ENCODE data around the gene TEX11.
"Not testable (repeated sequence)": the region's sequence is repeated elsewhere in the genome, so short reads cannot be mapped to it uniquely, and the experiment has no call there.

TEX11 gene

GRCh38 chrX:70669120-70669519 lies 239.4 kb downstream of the TEX11 start:
- no peak for DNase-seq (ENCODE audit: extremely low read depth, low read depth)
- no peak for TF ChIP-seq CTCF (IDR thresholded peaks at IDR 0.05; ENCODE audit: low read depth, low read length)

DNA sequence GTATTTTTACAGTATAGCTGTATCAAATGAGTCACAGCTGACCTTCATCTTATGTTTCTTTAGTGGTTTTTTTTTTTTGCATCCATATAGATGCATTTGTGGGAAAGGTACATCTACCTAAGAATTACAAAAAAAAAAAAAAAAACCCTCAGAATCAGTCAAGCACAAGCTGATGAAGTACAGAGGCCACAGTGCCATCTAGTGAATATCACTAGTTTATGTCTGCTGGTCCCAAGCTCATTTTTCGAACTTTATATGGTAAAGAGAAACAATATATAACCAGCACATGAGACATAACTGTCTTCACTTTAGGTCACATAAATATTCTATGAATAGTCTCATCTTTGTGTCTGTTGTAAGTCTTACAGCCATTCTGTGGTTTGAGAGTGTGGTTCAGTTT lies 243.8 kb downstream of the TEX11 start:
- DNase-seq (ENCODE audit: extremely low read depth, low read depth): peak; percentile 2
- TF ChIP-seq CTCF (IDR thresholded peaks at IDR 0.05; ENCODE audit: low read depth, low read length): peak; percentile 35

DNA sequence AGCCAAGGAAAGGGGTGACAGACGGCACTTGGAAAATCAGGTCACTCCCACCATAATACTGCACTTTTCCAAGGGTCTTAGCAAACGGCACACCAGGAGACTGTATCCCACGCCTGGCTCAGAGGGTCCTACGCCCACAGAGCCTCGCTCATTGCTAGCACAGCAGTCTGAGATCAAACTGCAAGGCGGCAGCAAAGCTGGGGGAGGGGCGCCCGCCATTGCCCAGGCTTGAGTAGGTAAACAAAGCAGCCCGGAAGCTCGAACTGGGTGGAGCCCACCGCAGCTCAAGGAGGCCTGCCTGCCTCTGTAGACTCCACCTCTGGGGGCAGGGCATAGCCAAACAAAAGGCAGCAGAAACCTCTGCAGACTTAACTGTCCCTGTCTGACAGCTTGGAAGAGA lies 247.4 kb downstream of the TEX11 start:
- not testable (repeated sequence) for DNase-seq (ENCODE audit: extremely low read depth, low read depth)

GRCh38 chrX:70657546-70657945 lies 251.0 kb downstream of the TEX11 start:
- DNase-seq (ENCODE audit: extremely low read depth, low read depth): not testable (repeated sequence)

GRCh38 chrX:70656304-70656703 lies 252.2 kb downstream of the TEX11 start:
- no peak for TF ChIP-seq CTCF (IDR thresholded peaks at IDR 0.05; ENCODE audit: low read depth, low read length)
- DNase-seq (ENCODE audit: extremely low read depth, low read depth): no peak

DNA sequence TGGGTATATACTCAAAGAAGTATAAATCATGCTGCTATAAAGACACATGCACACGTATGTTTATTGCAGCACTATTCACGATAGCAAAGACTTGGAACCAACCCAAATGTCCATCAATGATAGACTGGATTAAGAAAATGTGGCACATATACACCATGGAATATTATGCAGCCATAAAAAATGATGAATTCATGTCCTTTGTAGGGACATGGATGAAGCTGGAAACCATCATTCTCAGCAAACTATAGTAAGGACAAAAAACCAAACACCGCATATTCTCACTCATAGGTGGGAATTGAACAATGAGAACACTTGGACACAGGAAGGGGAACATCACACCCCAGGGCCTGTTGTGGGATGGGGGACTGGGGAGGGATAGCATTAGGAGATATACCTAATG lies 260.6 kb downstream of the TEX11 start:
- not testable (repeated sequence) for DNase-seq (ENCODE audit: extremely low read depth, low read depth)

DNA sequence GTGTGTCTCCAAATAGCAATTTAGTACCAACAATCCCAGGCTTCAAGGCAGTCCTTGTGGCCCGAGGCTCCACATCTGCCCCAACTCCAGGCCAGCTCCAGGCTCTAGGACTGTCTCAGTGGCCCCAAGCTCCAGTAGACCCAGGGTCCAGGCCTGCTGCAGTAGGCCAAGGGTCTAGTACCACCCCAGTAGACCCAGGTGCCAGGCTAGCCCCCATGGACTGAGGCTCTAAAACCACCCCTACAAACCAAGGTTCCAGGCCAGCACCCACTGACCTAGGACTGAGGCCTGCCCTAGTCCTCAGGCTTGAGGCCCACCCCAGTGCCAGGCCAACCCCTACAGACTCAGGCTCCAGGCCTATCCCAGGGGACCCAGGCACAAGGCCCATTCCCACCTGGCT lies 272.3 kb downstream of the TEX11 start:
- DNase-seq (ENCODE audit: extremely low read depth, low read depth): no peak
- TF ChIP-seq CTCF (IDR thresholded peaks at IDR 0.05; ENCODE audit: low read depth, low read length): no peak

DNA sequence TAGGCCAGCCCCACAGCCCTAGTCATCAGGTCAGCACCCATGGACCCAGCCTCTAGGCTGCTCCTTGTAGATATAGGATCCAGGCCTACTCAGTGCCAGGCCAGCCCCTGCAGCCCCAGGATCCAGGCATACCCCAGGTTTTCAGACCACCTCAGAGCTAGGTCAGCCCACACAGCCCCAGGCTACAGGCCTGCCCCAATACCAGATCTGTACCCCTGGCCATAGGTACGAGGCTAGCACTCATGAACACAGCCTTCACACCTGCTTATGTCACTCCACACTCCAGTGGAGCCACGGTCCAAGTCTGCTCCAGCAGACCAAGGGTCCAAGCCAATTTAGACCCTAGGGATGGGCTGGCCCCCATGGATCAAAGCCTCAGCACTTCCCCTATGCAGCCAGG lies 272.8 kb downstream of the TEX11 start:
- no peak for TF ChIP-seq CTCF (IDR thresholded peaks at IDR 0.05; ENCODE audit: low read depth, low read length)
- DNase-seq (ENCODE audit: extremely low read depth, low read depth): no peak

- no peak for DNase-seq (ENCODE audit: extremely low read depth, low read depth)
- TF ChIP-seq CTCF (IDR thresholded peaks at IDR 0.05; ENCODE audit: low read depth, low read length): no peak
These were observed 273.3 kb downstream of the TEX11 start for GRCh38 chrX:70635227-70635626.
